SK-N-SH (cell line): Measurements from ENCODE around the gene FAM228B. TPM values are rescaled to one million over a fixed set of nuclear protein-coding genes. Genes with fewer than 3 reads are reported as not detected.

Experiments
- CTCF ChIA-PET: fragments of 300-600, 350-600 bp; formaldehyde crosslinking; extraction: SDS; loops from one replicate; lab custom pipeline; 2021; lab: Yijun Ruan, JAX
- POLR2A ChIA-PET: fragments of 350-600 bp; sonication (Branson Sonifier 250); formaldehyde crosslinking; extraction: SDS; loops from one replicate; lab custom pipeline; 2020; ENCODE audit warnings: antibody characterized with exemption, inconsistent platforms; lab: Yijun Ruan, JAX
- DNase-seq: peaks from one replicate; pipeline ENCODE4 v3.0.0; 2012
- H2AFZ ChIP-seq: fragments of 200-600 bp; sonication (generic); 2 replicates; pipeline ENCODE4 v1.8.1; 2016; ENCODE audit warnings: antibody characterized with exemption, mild to moderate bottlenecking, low read depth
- H3F3A ChIP-seq: fragments of 200-600 bp; sonication (generic); replicated peaks from 2 replicates; pipeline ENCODE3; 2016; ENCODE audit warnings: antibody characterized with exemption, mild to moderate bottlenecking; ENCODE audit not compliant: insufficient read depth
- H3K27ac ChIP-seq, 2 experiments: fragments of 200-500 bp in 1 of 2; fragments of 200-600 bp in 1 of 2; sonication (Bioruptor generic) in 1 of 2; sonication (generic), shearing (Covaris generic) in 1 of 2; 2 replicates each; pipeline versions ENCODE4 v1.5.1 to v1.6.1; 2014 to 2016; ENCODE audit warnings: low read depth in 2 of 2, inconsistent platforms in 1 of 2, low read length in 1 of 2, mild to moderate bottlenecking in 1 of 2, mixed read lengths in 1 of 2
- H3K27me3 ChIP-seq: fragments of 200-600 bp; sonication (generic), shearing (Covaris generic); 2 replicates; pipeline ENCODE4 v1.6.1; 2016; ENCODE audit warnings: mixed run types; ENCODE audit not compliant: insufficient read depth
- H3K36me3 ChIP-seq, 2 experiments: fragments of 200-500 bp in 1 of 2; fragments of 200-600 bp in 1 of 2; sonication (Bioruptor generic) in 1 of 2; sonication (generic) in 1 of 2; replicated peaks in 1 of 2; 2 replicates each; pipeline versions ENCODE3 to v1.5.1; 2014 to 2016; ENCODE audit warnings: low read length in 1 of 2, mild to moderate bottlenecking in 1 of 2; ENCODE audit not compliant: insufficient read depth in 2 of 2, control insufficient read depth in 1 of 2
- H3K4me1 ChIP-seq, 2 experiments: fragments of 200-500 bp in 1 of 2; fragments of 200-600 bp in 1 of 2; sonication (Bioruptor generic) in 1 of 2; sonication (generic), shearing (Covaris generic) in 1 of 2; 2 replicates each; pipeline versions ENCODE4 v1.5.1 to v1.6.1; 2014 to 2016; ENCODE audit warnings: low read depth in 1 of 2, low read length in 1 of 2, mixed run types in 1 of 2; ENCODE audit not compliant: insufficient read depth in 2 of 2, control insufficient read depth in 1 of 2
- H3K4me2 ChIP-seq: fragments of 200-600 bp; sonication (generic), shearing (Covaris generic); 2 replicates; pipeline ENCODE4 v1.6.1; 2017; ENCODE audit warnings: mixed run types
- H3K4me3 ChIP-seq, 2 experiments: fragments of 200-500 bp in 1 of 2; fragments of 200-600 bp in 1 of 2; sonication (Bioruptor generic) in 1 of 2; sonication (generic), shearing (Covaris generic) in 1 of 2; 2 replicates each; pipeline versions ENCODE4 v1.5.1 to v1.8.1; 2014 to 2016; ENCODE audit warnings: low read depth in 2 of 2, inconsistent platforms in 1 of 2, low read length in 1 of 2, mild to moderate bottlenecking in 1 of 2, mixed read lengths in 1 of 2, moderate library complexity in 1 of 2
- H3K79me2 ChIP-seq: fragments of 200-600 bp; sonication (generic); 2 replicates; pipeline ENCODE4 v1.8.1; 2017; ENCODE audit warnings: mild to moderate bottlenecking; ENCODE audit not compliant: insufficient read depth
- H3K9ac ChIP-seq: fragments of 200-600 bp; sonication (generic); 2 replicates; pipeline ENCODE4 v1.6.1; 2017; ENCODE audit warnings: mixed run types
- H3K9me2 ChIP-seq: fragments of 200-600 bp; sonication (generic); 2 replicates; pipeline ENCODE4 v1.6.1; 2017; ENCODE audit warnings: mixed run types
- H3K9me3 ChIP-seq: fragments of 200-600 bp; sonication (generic); 2 replicates; pipeline ENCODE4 v1.6.1; 2017; ENCODE audit warnings: mixed run types, mild to moderate bottlenecking, moderate library complexity
- H4K20me1 ChIP-seq: fragments of 200-600 bp; sonication (generic); 2 replicates; pipeline ENCODE4 v1.6.1; 2017; ENCODE audit warnings: mild to moderate bottlenecking, mixed run types; ENCODE audit not compliant: insufficient read depth
- CTCF ChIP-seq: fragments of 200-600 bp; sonication (generic); IDR thresholded peaks from 2 replicates; pipeline ENCODE4 v1.6.1; 2017; ENCODE audit warnings: antibody characterized with exemption, mild to moderate bottlenecking, moderate library complexity
- EP300 ChIP-seq, 2 experiments: IDR thresholded peaks; 2 replicates each; pipeline versions ENCODE4 v1.4.0 to v1.6.1; 2012; ENCODE audit warnings: borderline replicate concordance in 1 of 2, low read depth in 1 of 2, low read length in 1 of 2
- FOSL2 ChIP-seq: IDR thresholded peaks from 2 replicates; pipeline ENCODE4 v1.4.0; 2012; ENCODE audit warnings: low read depth, mild to moderate bottlenecking, moderate library complexity, borderline replicate concordance
- JUND ChIP-seq: IDR thresholded peaks from 2 replicates; pipeline ENCODE4 v1.4.0; 2012
- MEF2A ChIP-seq: IDR thresholded peaks from 2 replicates; pipeline ENCODE4 v1.4.0; 2012; ENCODE audit warnings: low read depth, borderline replicate concordance
- NFIC ChIP-seq: IDR thresholded peaks from 2 replicates; pipeline ENCODE4 v1.4.0; 2012; ENCODE audit warnings: borderline replicate concordance
- POLR2AphosphoS5 ChIP-seq: IDR thresholded peaks from 2 replicates; pipeline ENCODE4 v1.6.1; 2012; ENCODE audit warnings: low read depth, low read length
- RAD21 ChIP-seq: IDR thresholded peaks from 2 replicates; pipeline ENCODE4 v1.6.1; 2012; ENCODE audit warnings: mild to moderate bottlenecking, low read length
- REST ChIP-seq: IDR thresholded peaks from 2 replicates; pipeline ENCODE4 v1.6.1; 2012; ENCODE audit warnings: mild to moderate bottlenecking, low read depth, low read length, moderate library complexity
- SIN3A ChIP-seq: IDR thresholded peaks from 2 replicates; pipeline ENCODE4 v1.6.1; 2012; ENCODE audit warnings: low read depth, mild to moderate bottlenecking, low read length, moderate library complexity, borderline replicate concordance
- TAF1 ChIP-seq: IDR thresholded peaks from 2 replicates; pipeline ENCODE4 v1.6.1; 2012; ENCODE audit warnings: low read depth, mild to moderate bottlenecking, low read length, moderate library complexity, borderline replicate concordance
- USF2 ChIP-seq: fragments of 150-350 bp; IDR thresholded peaks from 2 replicates; pipeline ENCODE4 v1.6.1; 2017; ENCODE audit warnings: antibody characterized with exemption, low read length, low read depth, borderline replicate concordance
- WGBS: methylation state at CpG from one replicate; pipeline ENCODE4 v1.1.6; 2017; ENCODE audit warnings: low lambda C conversion rate; 5-methylcytosine and 5-hydroxymethylcytosine counted together
- polyA plus RNA-seq, 3 experiments: library from polyadenylated mRNA; depleted of rRNA; stranded (reverse); fragments of >200 nt; gene quantifications; 2 replicates each; pipeline ENCODE4 v1.2.3, GENCODE V29; 2012

The FAM228B gene
- polyA plus RNA-seq, 1 of the 3 experiments (the other 2 are of a cell fraction), result 5.3 TPM

- H3K27ac ChIP-seq, result no peak overlapping the region
- H3K79me2 ChIP-seq, result no peaks in the 10 kb centered on the region
- H3K9me3 ChIP-seq, result peaks cover 4% of the 10 kb centered on the region; the same call in 1 of the 2 replicates
- H4K20me1 ChIP-seq, result no peaks in the 10 kb centered on the region
- no peak overlapping the region for H3K4me2 ChIP-seq
- H3K4me1 ChIP-seq, result no peaks in the 10 kb centered on the region
- no peaks in the 10 kb centered on the region for H3K27me3 ChIP-seq
- no peak overlapping the region for H2AFZ ChIP-seq
- H3F3A ChIP-seq, result no peaks in the 10 kb centered on the region
- TF ChIP-seq REST, result no peak
- no peak for TF ChIP-seq SIN3A
- no peak for TF ChIP-seq JUND
- TF ChIP-seq RAD21, result no peak
- no peak for TF ChIP-seq TAF1
- no peak for TF ChIP-seq MEF2A
- TF ChIP-seq EP300 (IDR thresholded peaks at IDR 0.05; ENCODE audit: borderline replicate concordance in 1 of 2, low read depth in 1 of 2, low read length in 1 of 2), result no peak
- TF ChIP-seq POLR2AphosphoS5, result no peak
- no peak for TF ChIP-seq NFIC
- no peak for TF ChIP-seq FOSL2
- TF ChIP-seq USF2, result no peak
- no peak for TF ChIP-seq CTCF
- H3K4me3 ChIP-seq, result no peak overlapping the region
- POLR2A ChIA-PET, result no interaction called here
- H3K9ac ChIP-seq, result no peak overlapping the region
- no peak for DNase-seq
- WGBS, result 59% methylated on average over 6 of the region's 6 CpGs
- H3K36me3 ChIP-seq, result no peaks in the 10 kb centered on the region
- CTCF ChIA-PET, result interaction anchor here (0.6 to 1.0 kb wide), 2 partner anchors 16 to 80 kb away, joined by 3 read pairs; no protein-coding TSS in a partner anchor
- H3K9me2 ChIP-seq, result no peaks in the 10 kb centered on the region
Measured at GRCh38 chr2:24183366-24184069, 60.2 kb downstream of the FAM228B start.
